T-helper 2 cell (primary cell): ENCODE results near the gene STRC.
"Not testable (repeated sequence)": the region's sequence is repeated elsewhere in the genome, so short reads cannot be mapped to it uniquely, and the experiment has no call there.

Experiments used
- DNase-seq, 5 experiments: peaks; one replicate each; pipeline versions ENCODE4 v3.0.0 to v3.0.0-alpha.2; 2012 to 2022
- total RNA-seq, 2 donors: gene quantifications; one replicate each; lab custom pipeline; 2026; lab: John Stamatoyannopoulos, UW

STRC gene
- total RNA-seq = 0 to 0.40 reads per million in 2 donors

DNA sequence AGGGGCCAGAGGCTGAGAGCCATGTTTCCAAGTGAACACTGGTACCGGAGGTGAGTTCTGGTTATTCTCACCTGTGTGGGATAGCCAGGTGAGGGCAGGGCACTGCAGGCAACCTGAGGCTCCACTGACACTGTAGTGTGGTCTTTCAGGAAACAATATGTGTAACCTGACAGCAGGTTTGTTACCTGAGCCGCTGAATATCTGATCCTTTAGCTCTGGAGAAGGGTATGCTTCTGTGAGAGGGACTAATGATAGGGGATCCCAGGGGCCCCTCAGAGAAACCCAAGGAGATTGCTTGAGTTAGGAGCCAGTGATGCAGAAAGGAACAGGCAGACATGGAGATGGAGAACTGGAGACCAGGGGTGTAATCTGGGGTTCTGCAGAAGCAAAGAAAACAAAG lies at the start of gene STRC:
STRC (minus strand) TSS at position 101 of the 400 bp plus-strand sequence; CDS start at position 23, 78 bp downstream.
- not testable (repeated sequence) for DNase-seq

- not testable (repeated sequence) for DNase-seq
Observed at GRCh38 chr15:43666177-43666576, 47.6 kb upstream of the STRC start.

GRCh38 chr15:43663333-43663732 lies 44.7 kb upstream of the STRC start:
- not testable (repeated sequence) for DNase-seq

DNA sequence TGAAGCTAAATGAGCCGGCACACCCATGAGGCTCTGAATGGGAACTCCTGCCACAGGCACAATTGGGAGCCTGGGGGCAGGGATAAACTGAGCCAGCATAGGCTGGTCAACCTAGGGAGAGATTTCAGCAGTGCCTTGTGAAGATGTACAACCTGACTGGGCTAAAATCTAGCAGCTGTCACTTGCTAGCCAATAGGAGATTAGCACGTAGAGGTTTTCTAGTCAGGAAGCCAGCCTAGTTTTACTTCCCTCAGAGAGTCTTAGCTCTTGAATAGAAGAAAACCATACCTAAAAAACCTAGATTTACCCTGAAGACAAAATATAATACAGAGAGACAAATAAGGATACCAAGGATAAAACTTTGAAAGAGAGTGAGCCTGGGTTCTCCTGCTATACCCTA lies 43.7 kb upstream of the STRC start:
- DNase-seq = not testable (repeated sequence)

DNA sequence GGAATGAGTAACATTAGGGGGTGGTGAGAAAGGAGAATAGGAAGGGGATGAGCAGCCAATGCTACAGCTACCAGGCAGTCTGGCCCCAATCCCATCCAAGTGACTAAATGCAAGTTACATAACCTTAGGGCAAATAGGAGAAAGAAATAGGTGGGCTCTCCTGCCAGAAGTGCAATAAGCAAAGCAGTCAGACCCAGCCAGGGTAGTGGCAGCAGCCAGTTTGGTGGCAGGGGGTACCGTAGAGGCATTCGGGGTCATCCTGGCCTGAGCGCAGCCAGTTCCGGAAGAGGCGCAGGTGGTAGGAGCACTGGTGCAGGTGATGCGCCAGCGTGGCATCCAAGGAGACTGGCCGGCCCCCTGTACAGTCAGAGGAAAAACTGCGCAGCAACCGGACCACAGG lies 41.1 kb upstream of the STRC start:
- DNase-seq = not testable (repeated sequence)

DNA sequence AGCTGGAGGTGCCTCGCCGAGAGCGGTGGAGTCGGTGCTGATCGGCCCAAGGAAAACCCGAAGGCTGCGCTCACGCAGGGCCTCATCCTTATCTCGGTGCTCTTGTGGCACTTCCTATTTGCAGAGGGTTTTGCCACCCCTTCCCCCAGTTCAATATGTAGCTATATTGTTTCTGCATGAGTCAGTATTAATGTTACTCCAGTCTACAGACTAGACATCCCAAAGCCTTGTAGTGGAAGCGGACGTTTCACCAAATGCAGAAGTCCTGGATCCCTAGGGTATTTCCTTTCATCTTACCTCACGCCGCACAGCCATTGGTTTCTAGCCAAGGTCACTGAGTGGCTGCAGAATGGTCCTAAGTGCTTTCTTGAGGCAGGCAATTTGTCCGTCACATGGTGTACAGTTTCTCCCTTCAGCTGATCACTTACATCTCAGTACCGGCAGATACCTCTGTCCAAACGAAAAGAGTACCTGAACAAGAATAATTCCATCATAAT lies 30.9 kb upstream of the STRC start:
- not testable (repeated sequence) for DNase-seq

- no peak for DNase-seq
Observed at GRCh38 chr15:43648649-43649429, 30.2 kb upstream of the STRC start, which contains the start of gene CATSPER2. Gene CATSPER2, minus strand, starts transcription at chr15:43648844. Its CDS starts 783 bp downstream, at chr15:43648061.

GRCh38 chr15:43638464-43639204 lies 20.0 kb upstream of the STRC start:
- DNase-seq = not testable (repeated sequence)

GRCh38 chr15:43626937-43627336 lies 8.3 kb upstream of the STRC start:
- DNase-seq = not testable (repeated sequence)

GRCh38 chr15:43625106-43625505 lies 6.5 kb upstream of the STRC start:
- no peak for DNase-seq

DNA sequence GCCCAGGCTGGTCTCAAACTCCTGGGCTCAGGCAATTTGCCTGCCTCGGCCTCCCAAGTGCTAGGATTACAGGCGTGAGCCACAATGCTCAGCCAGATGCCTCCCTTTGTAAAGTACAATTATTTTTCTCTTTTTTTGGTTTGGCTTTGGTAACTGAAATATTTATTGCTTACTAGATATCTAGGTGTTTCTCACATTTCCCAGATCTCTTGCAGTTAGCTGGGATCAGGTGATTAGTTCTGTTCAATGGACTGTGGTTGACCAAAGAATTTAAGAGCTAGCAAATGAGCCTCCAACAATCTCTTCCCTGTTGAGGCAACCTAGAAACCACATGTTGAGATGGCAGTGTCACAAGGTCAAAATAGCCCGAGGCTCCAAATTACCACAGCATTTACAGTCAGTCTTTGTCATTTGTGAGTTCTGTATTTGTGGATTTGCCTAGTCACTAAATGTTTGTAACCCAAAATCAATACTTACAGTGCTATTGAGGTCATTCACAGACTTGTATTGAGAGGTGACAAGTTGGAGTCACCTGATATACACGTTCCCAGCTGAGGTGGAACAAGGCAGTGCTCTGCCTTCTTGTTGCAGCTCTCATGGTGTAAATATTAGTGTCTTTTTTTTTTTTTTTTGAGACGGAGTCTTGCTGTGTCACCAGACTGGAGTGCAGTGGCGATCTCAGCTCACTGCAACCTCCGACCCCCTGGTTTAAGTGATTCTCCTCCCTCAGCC lies 3.6 kb upstream of the STRC start:
- not testable (repeated sequence) for DNase-seq

GRCh38 chr15:43617750-43618149 lies 850 bp downstream of the STRC start:
- DNase-seq = not testable (repeated sequence)

DNA sequence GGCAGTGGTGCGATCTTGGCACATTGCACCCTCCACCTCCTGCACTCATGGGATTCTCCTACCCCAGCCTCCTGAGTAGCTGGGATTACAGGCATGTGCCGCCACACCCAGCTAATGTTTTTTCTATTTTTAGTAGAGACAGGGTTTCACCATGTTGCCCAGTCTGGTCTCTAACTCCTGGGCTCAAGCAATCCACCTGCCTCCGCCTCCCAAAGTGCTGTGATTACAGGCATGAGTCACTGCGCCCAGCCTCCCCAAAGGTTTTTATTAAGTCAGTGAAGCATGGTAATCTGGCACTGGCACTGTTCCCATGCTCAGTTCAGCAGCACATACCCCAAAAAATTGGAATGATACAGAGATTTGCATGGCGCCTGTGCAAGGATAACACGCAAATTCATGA lies 16.4 kb downstream of the STRC start:
- not testable (repeated sequence) for DNase-seq

GRCh38 chr15:43600200-43600599 lies 18.4 kb downstream of the STRC start:
- not testable (repeated sequence) for DNase-seq

DNA sequence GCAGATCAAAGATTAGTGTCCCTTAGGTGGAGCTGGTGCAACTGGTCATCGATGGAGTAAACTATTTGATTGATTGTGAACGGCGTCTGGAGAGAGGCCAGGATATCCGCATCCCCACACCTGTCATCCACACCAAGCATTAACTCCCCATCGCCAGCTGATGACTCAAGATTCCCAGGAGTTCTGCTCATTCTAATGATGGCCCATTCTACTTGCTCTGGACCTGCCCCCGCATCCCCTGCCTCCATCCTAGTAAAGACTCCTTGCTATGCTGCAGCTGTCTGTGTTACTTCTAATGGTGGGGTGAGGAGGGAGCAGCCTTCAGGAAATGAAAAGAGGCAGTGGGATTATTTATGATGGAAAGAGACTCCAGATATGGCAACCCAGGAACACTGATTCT lies 19.5 kb downstream of the STRC start:
- DNase-seq = not testable (repeated sequence)

GRCh38 chr15:43593328-43594190 lies 25.0 kb downstream of the STRC start, which contains the start of gene CKMT1B:
Gene CKMT1B, plus strand, starts transcription at chr15:43594027. Its CDS starts 192 bp downstream, at chr15:43594219.
- not testable (repeated sequence) for DNase-seq

GRCh38 chr15:43592841-43593240 lies 25.8 kb downstream of the STRC start:
- not testable (repeated sequence) for DNase-seq

DNA sequence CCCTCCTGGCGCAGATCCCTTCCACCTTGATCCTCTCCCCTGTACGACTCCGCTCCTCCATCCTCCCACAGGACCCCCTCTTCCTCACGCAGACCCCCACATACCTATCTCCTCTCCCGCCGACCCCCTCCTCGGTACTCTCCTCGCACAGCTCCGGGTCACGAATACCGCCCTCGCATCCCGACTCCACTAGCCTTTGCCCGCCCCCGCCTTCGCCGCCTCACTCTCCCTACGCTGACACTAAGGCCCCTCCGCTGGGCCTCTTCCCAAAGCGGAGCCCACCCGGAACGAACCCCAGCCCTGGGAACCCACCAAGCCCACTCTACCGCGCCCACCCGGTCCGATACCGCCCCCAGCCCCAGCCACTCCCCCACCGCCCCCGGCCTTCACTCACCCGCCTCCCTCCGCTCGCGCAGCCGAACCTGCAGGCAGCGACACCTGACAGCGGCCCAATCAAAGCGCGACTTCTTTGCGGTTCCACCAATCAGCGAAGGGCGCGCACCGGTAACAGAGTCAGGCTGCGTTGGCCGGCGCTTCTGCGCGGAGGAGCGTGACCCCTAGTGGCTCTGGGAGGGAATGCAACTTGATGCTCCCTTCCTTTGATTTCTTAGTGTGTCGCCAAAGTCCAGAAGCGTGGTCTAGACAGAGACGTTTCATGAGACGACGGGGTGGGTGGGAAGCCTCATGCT lies 28.7 kb downstream of the STRC start, which contains the start of gene PPIP5K1:
PPIP5K1 (minus strand) TSS at position 431 of the 689 bp plus-strand sequence. CDS start 5,704 bp downstream, outside the sequence.
- not testable (repeated sequence) for DNase-seq

DNA sequence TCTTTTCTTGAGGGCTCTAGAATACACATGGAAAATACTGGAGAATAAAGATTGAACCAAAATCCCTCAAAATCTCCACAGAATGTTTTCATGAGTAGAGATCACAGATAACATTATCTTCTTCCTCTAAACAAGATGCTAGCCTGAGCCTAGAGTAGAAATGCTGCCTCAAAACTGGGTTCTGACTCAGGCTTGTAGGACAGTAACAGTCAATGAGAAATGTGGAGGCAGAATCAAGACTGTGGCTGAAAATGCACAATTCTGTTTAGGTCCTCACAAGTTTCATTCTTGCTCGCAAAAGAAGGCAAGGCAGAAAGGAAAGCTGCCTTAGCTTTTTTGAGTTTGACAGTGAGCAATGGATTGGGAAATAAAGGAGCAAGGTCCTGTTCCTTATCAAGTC lies 44.0 kb downstream of the STRC start:
- DNase-seq = not testable (repeated sequence)

DNA sequence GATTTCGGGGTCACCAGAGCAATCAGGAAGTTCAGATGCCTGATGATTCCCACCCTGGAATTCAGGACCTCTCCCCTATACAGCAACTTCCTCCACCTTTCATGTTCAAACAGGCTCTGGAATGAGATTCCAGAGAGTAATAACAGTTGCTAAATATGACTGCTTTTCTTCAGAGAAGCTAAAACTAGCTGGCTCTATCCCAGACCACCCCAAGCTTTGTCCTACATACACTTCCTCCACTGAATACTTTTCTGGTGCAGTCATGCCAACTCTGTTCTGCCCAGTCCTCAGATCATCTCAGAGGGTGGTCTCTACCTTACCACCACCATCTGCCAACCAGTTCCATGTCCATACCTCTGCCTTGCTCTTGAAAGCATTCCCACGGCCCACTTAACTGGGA lies 52.0 kb downstream of the STRC start:
- not testable (repeated sequence) for DNase-seq

DNA sequence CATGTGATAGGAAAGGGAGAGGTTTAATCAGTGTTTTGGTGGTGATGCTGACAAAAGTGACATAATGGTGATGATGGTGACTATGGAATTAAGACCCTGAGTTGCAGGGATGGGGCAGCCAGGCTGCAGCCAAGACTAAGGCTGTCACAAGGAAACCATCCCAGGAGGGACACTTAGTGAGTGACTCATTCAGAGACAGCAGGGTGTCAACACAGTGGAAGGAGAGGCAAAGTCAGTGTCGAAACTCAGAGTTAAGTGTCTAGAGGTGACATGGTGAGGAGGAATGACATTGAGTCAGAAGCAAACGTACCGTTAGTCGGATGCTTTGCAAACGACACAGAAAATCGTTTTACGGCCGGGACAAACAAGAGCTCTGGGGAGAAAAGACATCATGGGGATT lies 54.8 kb downstream of the STRC start:
- DNase-seq = not testable (repeated sequence)
